CD4-positive, alpha-beta T cell (primary cell): ENCODE measurements around the gene KIF17. TPM values are rescaled to one million over a fixed set of nuclear protein-coding genes. Genes with fewer than 3 reads are reported as not detected.
"Not testable (repeated sequence)": the region's sequence is repeated elsewhere in the genome, so short reads cannot be mapped to it uniquely, and the experiment has no call there.

Experiments used
- ATAC-seq: fragments of 200-7000 bp; cut with Tn5 transposase; one replicate; pipeline ENCODE4 v1.10.0; 2022; ENCODE audit warnings: mild to moderate bottlenecking; ENCODE audit not compliant: poor library complexity
- CTCF ChIA-PET: fragments of 350-600 bp; sonication (Branson Sonifier 250); formaldehyde crosslinking; loops from one replicate; lab custom pipeline; 2021; ENCODE audit warnings: antibody characterized with exemption, inconsistent platforms; lab: Charles Lee
- POLR2A ChIA-PET: fragments of 350-600 bp; sonication (Branson Sonifier 250); formaldehyde crosslinking; loops from one replicate; lab custom pipeline; 2021; ENCODE audit warnings: antibody characterized with exemption, inconsistent platforms; lab: Charles Lee
- DNase-seq, 14 experiments: peaks; one replicate each; pipeline ENCODE4 v3.0.0-alpha.2; 2013 to 2020; ENCODE audit warnings: mixed read lengths in 2 of 14
- H3K27ac ChIP-seq, 2 donors: one replicate each; pipeline versions ENCODE4 v1.5.1 to v1.7.0; 2013; ENCODE audit warnings: low read length in 2 of 2, low read depth in 1 of 2, mild to moderate bottlenecking in 1 of 2
- H3K27me3 ChIP-seq, 2 experiments: 1 replicate in 1 of 2; 2 replicates in 1 of 2; pipeline versions ENCODE4 v1.6.1 to v1.7.0; 2013; ENCODE audit warnings: low read length in 2 of 2, control low read depth in 1 of 2, mild to moderate bottlenecking in 1 of 2, moderate library complexity in 1 of 2; ENCODE audit not compliant: insufficient read depth in 2 of 2, control insufficient read depth in 1 of 2
- H3K36me3 ChIP-seq: one replicate; pipeline ENCODE4 v1.6.1; 2013; ENCODE audit warnings: low read length, control low read depth; ENCODE audit not compliant: insufficient read depth
- H3K4me1 ChIP-seq: one replicate; pipeline ENCODE4 v1.6.1; 2013; ENCODE audit warnings: low read length, control low read depth; ENCODE audit not compliant: insufficient read depth
- H3K4me3 ChIP-seq: one replicate; pipeline ENCODE4 v1.5.1; 2013; ENCODE audit warnings: mild to moderate bottlenecking, low read length, moderate library complexity
- H3K9me3 ChIP-seq, 2 experiments: 1 replicate in 1 of 2; 2 replicates in 1 of 2; pipeline versions ENCODE4 v1.6.1 to v1.7.0; 2013; ENCODE audit warnings: low read length in 2 of 2, mild to moderate bottlenecking in 2 of 2, control low read depth in 1 of 2, moderate library complexity in 1 of 2; ENCODE audit not compliant: control insufficient read depth in 1 of 2, insufficient read depth in 1 of 2
- H3K27ac Mint-ChIP-seq: one replicate; pipeline ENCODE4 v1.8.0; 2020; ENCODE audit warnings: mixed read lengths
- H3K27me3 Mint-ChIP-seq: one replicate; pipeline ENCODE4 v1.8.0; 2021; ENCODE audit warnings: mixed read lengths
- H3K36me3 Mint-ChIP-seq: one replicate; pipeline ENCODE4 v1.8.0; 2021; ENCODE audit warnings: low read depth, mixed read lengths
- H3K4me1 Mint-ChIP-seq: one replicate; pipeline ENCODE4 v1.8.0; 2021; ENCODE audit warnings: low read depth, mixed read lengths
- H3K4me3 Mint-ChIP-seq: one replicate; pipeline ENCODE4 v1.8.0; 2020; ENCODE audit warnings: mild to moderate bottlenecking, mixed read lengths
- H3K9me3 Mint-ChIP-seq: one replicate; pipeline ENCODE4 v1.8.0; 2020; ENCODE audit warnings: mixed read lengths
- intact Hi-C, 2 experiments: fragments of 100-400 bp; cut with DNase I in 1 of 2; cut with micrococcal nuclease in 1 of 2; formaldehyde crosslinking; loops; one replicate each; pipeline versions ENCODE4 v1.15.1 to v1.9.0; 2023 to 2025; cut with DNase I, micrococcal nuclease
- total RNA-seq, 174 experiments: library from RNA in 2 of 174; stranded (reverse) in 2 of 174; gene quantifications; one replicate each; pipeline ENCODE4 v1.2.3 and lab custom pipeline; 2021 to 2026
- TF ChIP-seq, protein P1 (sequence below): fragments of 200-600 bp; IDR thresholded peaks from one replicate; pipeline ENCODE4 v1.8.0; 2022; ENCODE audit warnings: antibody characterized with exemption, mild to moderate bottlenecking

The KIF17 gene
- total RNA-seq, 2 experiments from 2014 or later: not detected

DNA sequence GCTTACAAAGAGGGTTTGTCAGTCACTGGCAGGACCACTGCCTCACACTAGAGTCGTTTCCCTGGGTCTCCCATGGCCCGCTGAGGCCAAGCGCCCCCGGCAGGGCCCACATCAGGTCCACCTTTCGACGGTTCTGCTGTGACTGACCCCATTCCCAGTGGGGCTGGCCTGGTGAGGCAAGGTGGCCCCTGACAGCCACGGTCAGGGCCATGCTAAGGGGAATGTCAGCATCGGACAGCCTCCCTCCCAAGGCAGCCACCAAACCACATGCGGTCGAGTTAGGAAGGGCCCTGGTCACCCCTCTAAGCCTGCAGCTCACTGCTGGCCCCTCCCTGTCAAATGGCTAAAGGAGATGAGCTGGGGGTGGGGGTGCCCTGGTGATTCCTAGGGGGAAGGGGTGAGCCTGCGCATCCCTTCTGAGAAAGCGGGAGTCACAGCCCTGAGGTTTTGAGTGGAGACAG lies 2.9 kb upstream of the KIF17 start:
- POLR2A ChIA-PET: no interaction called here
- Histone ChIP-seq H3K27me3 (peaks cover 15% of the 10 kb centered on the region in 2 experiments), H3K4me1 (peaks cover 13% of the 10 kb centered on the region), H3K27ac (no peak overlapping the region), H3K36me3 (no peaks in the 10 kb centered on the region), H3K9me3 (peaks cover 0 to 4% of the 10 kb centered on the region in 2 experiments), H3K4me3 (no peak overlapping the region)
- peaks cover 13% of the 10 kb centered on the region for H3K4me1 Mint-ChIP-seq
- CTCF ChIA-PET: interaction anchor here (1.5 kb wide), 1 partner anchor 24 kb away, joined by 3 read pairs; no protein-coding TSS in a partner anchor
- intact Hi-C loops: no loop called here
- ATAC-seq (no peak), DNase-seq (peak in 1 of 14 experiments; percentile 29)
- H3K27me3 Mint-ChIP-seq: peaks cover 21% of the 10 kb centered on the region
- H3K27ac Mint-ChIP-seq: no peak overlapping the region
- no peaks in the 10 kb centered on the region for H3K36me3 Mint-ChIP-seq
- no peaks in the 10 kb centered on the region for H3K9me3 Mint-ChIP-seq
- TF ChIP-seq, protein P1, sequence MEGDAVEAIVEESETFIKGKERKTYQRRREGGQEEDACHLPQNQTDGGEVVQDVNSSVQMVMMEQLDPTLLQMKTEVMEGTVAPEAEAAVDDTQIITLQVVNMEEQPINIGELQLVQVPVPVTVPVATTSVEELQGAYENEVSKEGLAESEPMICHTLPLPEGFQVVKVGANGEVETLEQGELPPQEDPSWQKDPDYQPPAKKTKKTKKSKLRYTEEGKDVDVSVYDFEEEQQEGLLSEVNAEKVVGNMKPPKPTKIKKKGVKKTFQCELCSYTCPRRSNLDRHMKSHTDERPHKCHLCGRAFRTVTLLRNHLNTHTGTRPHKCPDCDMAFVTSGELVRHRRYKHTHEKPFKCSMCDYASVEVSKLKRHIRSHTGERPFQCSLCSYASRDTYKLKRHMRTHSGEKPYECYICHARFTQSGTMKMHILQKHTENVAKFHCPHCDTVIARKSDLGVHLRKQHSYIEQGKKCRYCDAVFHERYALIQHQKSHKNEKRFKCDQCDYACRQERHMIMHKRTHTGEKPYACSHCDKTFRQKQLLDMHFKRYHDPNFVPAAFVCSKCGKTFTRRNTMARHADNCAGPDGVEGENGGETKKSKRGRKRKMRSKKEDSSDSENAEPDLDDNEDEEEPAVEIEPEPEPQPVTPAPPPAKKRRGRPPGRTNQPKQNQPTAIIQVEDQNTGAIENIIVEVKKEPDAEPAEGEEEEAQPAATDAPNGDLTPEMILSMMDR: no peak
- no peak overlapping the region for H3K4me3 Mint-ChIP-seq

GRCh38 chr1:20719871-20720620 lies 2.2 kb upstream of the KIF17 start:
- H3K27ac Mint-ChIP-seq: no peak overlapping the region
- H3K4me1 Mint-ChIP-seq: peaks cover 13% of the 10 kb centered on the region
- TF ChIP-seq, protein P1: no peak
- H3K4me3 Mint-ChIP-seq: no peak overlapping the region
- intact Hi-C loops: no loop called here
- Histone ChIP-seq H3K36me3 (no peaks in the 10 kb centered on the region), H3K27me3 (peaks cover 18 to 20% of the 10 kb centered on the region in 2 experiments), H3K4me3 (no peak overlapping the region), H3K27ac (no peak overlapping the region), H3K4me1 (peaks cover 13% of the 10 kb centered on the region), H3K9me3 (peaks cover 0 to 4% of the 10 kb centered on the region in 2 experiments)
- H3K36me3 Mint-ChIP-seq: no peaks in the 10 kb centered on the region
- H3K27me3 Mint-ChIP-seq: peaks cover 28% of the 10 kb centered on the region
- ATAC-seq (no peak), DNase-seq (no peak)
- no peaks in the 10 kb centered on the region for H3K9me3 Mint-ChIP-seq
- CTCF ChIA-PET: no interaction called here
- POLR2A ChIA-PET: no interaction called here

DNA sequence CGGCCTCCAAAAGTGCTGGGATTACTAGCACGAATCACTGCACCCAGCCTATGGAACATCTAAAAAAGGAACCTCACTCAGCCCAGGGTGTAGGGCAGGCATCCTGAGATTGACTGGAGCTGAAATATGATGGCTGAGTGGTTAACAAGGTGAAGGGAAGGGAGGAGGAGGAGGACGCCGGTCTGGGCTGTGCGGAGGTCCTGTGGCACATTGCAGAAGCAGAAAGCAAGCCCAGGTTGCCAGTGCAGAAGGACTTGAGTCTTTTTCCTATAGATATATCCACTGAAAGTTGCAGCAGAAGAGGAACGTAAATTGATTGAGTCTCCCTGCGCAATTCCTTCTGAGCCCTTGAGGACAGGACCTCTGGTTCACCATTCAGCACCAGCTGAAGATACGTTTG lies 1.5 kb upstream of the KIF17 start:
- Mint-ChIP-seq H3K27ac (no peak overlapping the region), H3K4me1 (peaks cover 13% of the 10 kb centered on the region), H3K4me3 (peak overlapping the region; percentile 81), H3K36me3 (no peaks in the 10 kb centered on the region), H3K27me3 (peaks cover 31% of the 10 kb centered on the region), H3K9me3 (no peaks in the 10 kb centered on the region)
- Histone ChIP-seq H3K9me3 (peaks cover 0 to 4% of the 10 kb centered on the region in 2 experiments), H3K36me3 (no peaks in the 10 kb centered on the region), H3K4me1 (peaks cover 13% of the 10 kb centered on the region), H3K4me3 (no peak overlapping the region), H3K27me3 (peaks cover 18 to 20% of the 10 kb centered on the region in 2 experiments), H3K27ac (no peak overlapping the region)
- intact Hi-C loops: no loop called here
- CTCF ChIA-PET: interaction anchor here (0.7 kb wide), 1 partner anchor 22 kb away, joined by 3 read pairs; no protein-coding TSS in a partner anchor
- ATAC-seq: no peak
- DNase-seq: no peak
- POLR2A ChIA-PET: no interaction called here
- TF ChIP-seq, protein P1: no peak

DNA sequence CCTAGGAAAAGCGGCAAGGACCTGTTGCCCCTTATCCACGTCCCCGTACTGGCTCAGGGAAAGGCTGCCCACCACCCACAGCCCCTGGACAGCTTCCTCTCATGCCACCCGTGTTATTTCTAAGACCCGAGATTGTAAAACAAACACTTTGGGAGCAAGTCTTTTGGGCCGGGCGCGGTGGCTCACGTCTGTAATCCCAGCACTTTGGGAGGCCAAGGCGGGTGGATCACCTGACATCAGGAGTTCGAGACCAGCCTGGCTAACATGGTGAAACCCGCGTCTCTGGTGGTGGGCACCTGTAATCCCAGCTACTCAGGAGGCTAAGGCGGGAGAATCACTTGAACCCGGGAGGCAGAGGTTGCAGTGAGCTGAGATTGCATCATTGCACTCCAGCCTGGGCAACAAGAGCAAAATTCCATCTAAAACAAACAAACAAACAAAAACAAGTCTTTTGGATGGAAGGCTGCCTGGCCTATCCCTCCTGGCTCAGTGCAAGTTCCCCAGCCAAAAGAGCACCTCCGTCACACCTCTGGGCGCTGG lies 606 bp upstream of the KIF17 start:
- H3K4me3 ChIP-seq, H3K9me3 Mint-ChIP-seq, ATAC-seq, H3K9me3 ChIP-seq, H3K36me3 ChIP-seq, intact Hi-C loops, H3K27ac Mint-ChIP-seq, DNase-seq, H3K36me3 Mint-ChIP-seq, H3K27ac ChIP-seq: not testable (repeated sequence)
- Histone ChIP-seq H3K27me3 (peaks cover 18 to 20% of the 10 kb centered on the region in 2 experiments), H3K4me1 (peaks cover 13% of the 10 kb centered on the region)
- CTCF ChIA-PET: interaction anchor here (0.7 to 1.1 kb wide), 3 partner anchors 15 to 21 kb away, joined by 3 to 4 read pairs (median 3); no protein-coding TSS in a partner anchor
- Mint-ChIP-seq H3K4me3 (peak overlapping the region; percentile 81), H3K27me3 (peaks cover 31% of the 10 kb centered on the region), H3K4me1 (peaks cover 13% of the 10 kb centered on the region)
- POLR2A ChIA-PET: interaction anchor here (1.0 to 2.2 kb wide), 3 partner anchors 13 to 68 kb away, joined by 3 to 15 read pairs (median 3); partner anchors contain the start of genes DDOST and HP1BP3
